LNCAP (cell line): Measurements from ENCODE around the gene MCTP1.

Experiments
- TF ChIP-seq, protein P1 (sequence below): fragments of 450-650 bp; IDR thresholded peaks from 2 replicates; pipeline ENCODE4 v1.5.1; 2017; ENCODE audit warnings: mild to moderate bottlenecking

Gene MCTP1

DNA sequence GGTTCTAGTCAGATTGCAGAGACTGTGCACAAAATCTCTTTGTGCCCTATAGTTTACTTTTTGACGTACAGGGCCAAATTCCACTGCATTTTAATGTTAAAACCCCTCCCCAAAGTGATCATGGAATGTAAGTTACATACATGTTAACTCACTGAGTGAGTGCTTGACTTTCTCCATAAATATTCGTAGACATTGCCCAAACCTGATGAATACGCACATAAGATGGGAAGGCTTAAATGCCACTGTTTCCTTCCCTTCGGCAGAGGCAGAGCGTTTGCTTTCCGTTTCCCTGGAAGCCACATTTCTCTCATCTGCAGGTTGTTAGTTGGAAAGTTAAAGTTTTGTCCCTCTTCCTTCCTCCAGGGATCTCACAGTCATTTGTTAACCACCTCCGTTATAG lies 286.2 kb downstream of the MCTP1 start:
- TF ChIP-seq, protein P1, sequence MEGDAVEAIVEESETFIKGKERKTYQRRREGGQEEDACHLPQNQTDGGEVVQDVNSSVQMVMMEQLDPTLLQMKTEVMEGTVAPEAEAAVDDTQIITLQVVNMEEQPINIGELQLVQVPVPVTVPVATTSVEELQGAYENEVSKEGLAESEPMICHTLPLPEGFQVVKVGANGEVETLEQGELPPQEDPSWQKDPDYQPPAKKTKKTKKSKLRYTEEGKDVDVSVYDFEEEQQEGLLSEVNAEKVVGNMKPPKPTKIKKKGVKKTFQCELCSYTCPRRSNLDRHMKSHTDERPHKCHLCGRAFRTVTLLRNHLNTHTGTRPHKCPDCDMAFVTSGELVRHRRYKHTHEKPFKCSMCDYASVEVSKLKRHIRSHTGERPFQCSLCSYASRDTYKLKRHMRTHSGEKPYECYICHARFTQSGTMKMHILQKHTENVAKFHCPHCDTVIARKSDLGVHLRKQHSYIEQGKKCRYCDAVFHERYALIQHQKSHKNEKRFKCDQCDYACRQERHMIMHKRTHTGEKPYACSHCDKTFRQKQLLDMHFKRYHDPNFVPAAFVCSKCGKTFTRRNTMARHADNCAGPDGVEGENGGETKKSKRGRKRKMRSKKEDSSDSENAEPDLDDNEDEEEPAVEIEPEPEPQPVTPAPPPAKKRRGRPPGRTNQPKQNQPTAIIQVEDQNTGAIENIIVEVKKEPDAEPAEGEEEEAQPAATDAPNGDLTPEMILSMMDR, result no peak

DNA sequence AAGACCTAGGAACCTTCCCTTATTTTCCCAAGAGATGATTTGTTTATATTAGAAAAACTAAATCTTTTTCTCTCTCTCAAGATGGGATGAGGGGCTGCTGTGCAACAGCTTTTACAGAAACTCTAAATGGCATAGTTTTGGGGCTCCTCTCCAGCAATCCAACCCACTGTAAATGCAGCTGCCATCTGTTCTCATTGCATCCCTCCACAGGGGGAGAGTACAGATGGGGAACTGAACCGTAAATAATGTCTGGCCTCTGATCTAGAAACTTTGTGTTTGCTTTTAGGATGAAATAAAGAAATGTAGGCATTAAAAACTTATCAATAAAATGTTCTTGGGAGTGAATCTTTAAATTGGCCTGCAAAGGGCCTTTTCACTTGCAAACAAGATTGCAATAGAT lies 291.4 kb downstream of the MCTP1 start:
- TF ChIP-seq, protein P1, result no peak

DNA sequence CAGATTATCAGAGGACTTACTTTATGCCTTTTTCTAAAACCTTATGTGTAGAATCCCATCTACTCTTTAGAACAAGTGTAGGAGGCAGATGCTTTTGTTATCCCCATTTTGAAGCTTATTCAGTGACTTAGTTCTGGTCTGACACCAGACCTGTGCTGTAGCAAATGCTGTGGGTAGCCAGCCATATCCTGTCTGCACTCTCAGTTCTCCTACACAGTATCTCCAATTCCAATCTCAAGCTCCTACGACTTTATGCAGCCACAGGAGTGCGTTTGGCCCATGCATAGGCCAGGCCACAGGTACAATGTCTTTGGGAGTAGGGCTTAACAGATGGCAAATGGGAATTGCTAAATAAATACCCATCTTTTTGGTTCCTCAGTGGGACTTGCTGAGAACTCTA lies 292.6 kb downstream of the MCTP1 start:
- TF ChIP-seq, protein P1, result no peak

DNA sequence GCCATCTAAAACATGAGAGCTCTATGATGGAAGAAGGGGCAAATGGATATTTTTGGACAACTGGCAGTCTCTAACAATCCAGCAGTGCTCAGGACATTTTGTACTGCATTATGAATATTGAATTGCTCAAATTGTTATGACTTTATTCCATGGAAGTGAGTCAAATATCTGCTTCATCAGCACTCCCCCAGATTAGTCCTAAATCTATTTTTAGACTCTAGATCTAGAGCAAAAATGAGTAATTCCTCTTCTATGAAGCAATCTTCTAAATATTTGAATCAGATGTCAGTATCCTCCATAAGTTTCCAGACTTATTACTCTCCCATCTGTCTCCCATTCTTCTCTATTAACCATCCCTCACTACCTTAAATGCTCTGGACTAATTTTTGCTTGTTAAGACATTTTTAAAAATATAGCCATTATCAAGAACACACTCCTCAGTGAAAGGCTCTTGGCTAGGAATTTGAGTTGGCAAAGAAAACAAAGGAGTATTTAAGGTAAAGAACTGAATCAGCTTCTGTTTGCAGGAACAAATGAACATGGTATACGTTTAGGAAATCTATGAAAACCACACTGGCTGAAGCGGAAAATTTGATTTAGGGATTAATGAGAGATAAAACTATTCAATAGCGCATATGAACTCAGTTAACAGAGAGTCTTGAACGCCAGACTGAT lies 300.9 kb downstream of the MCTP1 start:
- TF ChIP-seq, protein P1, result no peak

DNA sequence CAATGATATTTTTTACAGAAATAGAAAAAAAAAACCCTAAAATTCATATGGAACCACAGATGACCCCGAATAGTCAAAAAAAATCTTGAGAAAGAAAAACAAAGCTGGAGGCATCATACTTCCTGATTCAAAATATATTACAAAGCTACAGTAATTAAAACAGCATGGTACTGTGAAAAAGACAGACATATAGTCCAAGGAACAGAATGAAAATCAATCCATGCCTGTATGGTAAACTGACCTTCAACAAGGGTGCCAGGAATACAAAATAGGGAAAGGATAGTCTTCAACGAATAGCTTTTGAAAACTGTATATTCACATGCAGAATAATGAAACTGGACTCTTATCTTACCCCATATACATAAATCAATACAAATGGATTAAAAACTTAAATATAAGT lies 307.5 kb downstream of the MCTP1 start:
- TF ChIP-seq, protein P1, result no peak

DNA sequence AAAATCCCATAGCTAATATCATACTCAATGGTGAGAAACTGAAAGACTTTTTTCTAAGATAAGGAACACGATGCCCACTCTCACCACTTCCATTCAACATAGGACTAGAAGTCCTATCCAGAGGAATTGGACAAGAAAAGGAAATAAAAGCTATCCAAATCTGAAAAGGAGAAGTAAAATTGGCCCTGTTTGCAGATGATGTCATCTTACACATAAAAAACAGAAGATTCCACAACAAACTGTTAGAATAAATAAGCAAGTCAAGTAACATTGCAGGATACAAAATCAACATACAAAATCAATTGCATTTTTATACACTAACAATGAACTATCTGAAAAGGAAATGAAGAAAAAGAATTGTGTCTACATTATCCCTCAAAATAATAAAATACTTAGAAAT lies 308.0 kb downstream of the MCTP1 start:
- TF ChIP-seq, protein P1, result no peak

DNA sequence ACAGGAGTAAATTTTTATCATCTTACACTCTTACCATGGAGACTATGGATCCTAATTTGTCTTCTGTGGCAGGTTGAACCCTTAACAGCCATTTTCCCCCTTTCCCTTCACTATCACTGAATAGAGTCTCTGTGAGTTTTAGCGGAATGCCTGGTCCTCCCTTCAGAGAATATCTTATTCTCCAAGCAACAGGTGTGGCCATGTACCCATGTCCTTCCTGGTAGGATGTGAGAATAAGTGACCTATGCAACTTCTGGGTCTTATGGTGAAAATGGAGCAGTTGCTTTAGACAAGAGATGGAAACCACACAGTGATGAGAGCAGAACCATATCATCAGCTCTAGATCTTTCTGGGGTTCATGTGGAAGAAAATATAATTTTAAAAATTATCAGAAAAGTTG lies 312.6 kb downstream of the MCTP1 start:
- TF ChIP-seq, protein P1, result no peak

DNA sequence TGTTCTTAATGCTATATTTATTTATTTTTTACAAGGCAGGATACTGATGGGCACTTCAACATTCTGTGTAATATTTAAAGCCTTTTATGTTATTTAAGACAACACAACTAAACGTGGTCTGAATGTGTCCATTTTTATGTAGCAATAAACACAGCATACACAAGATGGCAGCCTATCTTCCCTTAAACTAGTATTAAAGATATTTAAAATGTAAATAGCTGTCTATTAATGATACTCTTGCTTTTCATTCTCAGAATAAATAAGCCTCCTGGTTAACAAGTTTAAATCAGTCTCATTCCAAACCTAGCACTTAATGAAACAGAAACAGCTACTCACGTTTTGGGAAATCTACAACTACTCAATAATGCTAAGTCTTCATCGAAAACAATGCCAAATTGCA lies 315.7 kb downstream of the MCTP1 start:
- TF ChIP-seq, protein P1, result peak; percentile 60
